Measurements from ENCODE around the gene GGT6.

GGT6 gene

GRCh38 chr17:4514779-4515178 is 45.6 kb downstream of the GGT6 start:
- H3K27ac ChIP-seq (ENCODE audit: low read depth, low read length), result no peak overlapping the region
- no peaks in the 10 kb centered on the region for H3K4me1 ChIP-seq (ENCODE audit: control insufficient read depth, insufficient read depth, low read length)

GRCh38 chr17:4514206-4514605 is 46.2 kb downstream of the GGT6 start:
- no peaks in the 10 kb centered on the region for H3K4me1 ChIP-seq (ENCODE audit: control insufficient read depth, insufficient read depth, low read length)
- H3K27ac ChIP-seq (ENCODE audit: low read depth, low read length), result no peak overlapping the region
- H3K27me3 ChIP-seq (ENCODE audit: control insufficient read depth, insufficient read depth, low read length), result no peaks in the 10 kb centered on the region
- no peak overlapping the region for H3K4me3 ChIP-seq (ENCODE audit: low read length)
- no peak overlapping the region for H3K9ac ChIP-seq (ENCODE audit: low read length)
- no peaks in the 10 kb centered on the region for H3K36me3 ChIP-seq (ENCODE audit: control insufficient read depth, insufficient read depth, low read length)

More at GRCh38 chr17:4514779-4515178, 45.6 kb downstream of the GGT6 start:
- Histone ChIP-seq H3K9ac (ENCODE audit: low read length) (no peak overlapping the region), H3K36me3 (ENCODE audit: control insufficient read depth, insufficient read depth, low read length) (no peaks in the 10 kb centered on the region), H3K4me3 (ENCODE audit: low read length) (no peak overlapping the region), H3K27me3 (ENCODE audit: control insufficient read depth, insufficient read depth, low read length) (no peaks in the 10 kb centered on the region)

- Histone ChIP-seq H3K27me3 (ENCODE audit: control insufficient read depth, insufficient read depth, low read length) (no peaks in the 10 kb centered on the region), H3K9ac (ENCODE audit: low read length) (no peak overlapping the region), H3K27ac (ENCODE audit: low read depth, low read length) (no peak overlapping the region)
These were observed 47.0 kb downstream of the GGT6 start for GRCh38 chr17:4513113-4514032.

GRCh38 chr17:4512156-4513112 is 47.9 kb downstream of the GGT6 start:
- Histone ChIP-seq H3K4me3 (ENCODE audit: low read length) (no peak overlapping the region), H3K27ac (ENCODE audit: low read depth, low read length) (no peak overlapping the region), H3K4me1 (ENCODE audit: control insufficient read depth, insufficient read depth, low read length) (no peaks in the 10 kb centered on the region), H3K9ac (ENCODE audit: low read length) (no peak overlapping the region), H3K36me3 (ENCODE audit: control insufficient read depth, insufficient read depth, low read length) (no peaks in the 10 kb centered on the region), H3K27me3 (ENCODE audit: control insufficient read depth, insufficient read depth, low read length) (no peaks in the 10 kb centered on the region)

More at GRCh38 chr17:4513113-4514032, 47.0 kb downstream of the GGT6 start:
- Histone ChIP-seq H3K4me3 (ENCODE audit: low read length) (no peak overlapping the region), H3K4me1 (ENCODE audit: control insufficient read depth, insufficient read depth, low read length) (no peaks in the 10 kb centered on the region), H3K36me3 (ENCODE audit: control insufficient read depth, insufficient read depth, low read length) (no peaks in the 10 kb centered on the region)

GRCh38 chr17:4511199-4511932 is 49.0 kb downstream of the GGT6 start:
- no peaks in the 10 kb centered on the region for H3K4me1 ChIP-seq (ENCODE audit: control insufficient read depth, insufficient read depth, low read length)
- no peak overlapping the region for H3K27ac ChIP-seq (ENCODE audit: low read depth, low read length)
- H3K9ac ChIP-seq (ENCODE audit: low read length), result no peak overlapping the region
- H3K36me3 ChIP-seq (ENCODE audit: control insufficient read depth, insufficient read depth, low read length), result no peaks in the 10 kb centered on the region
- no peak overlapping the region for H3K4me3 ChIP-seq (ENCODE audit: low read length)
- H3K27me3 ChIP-seq (ENCODE audit: control insufficient read depth, insufficient read depth, low read length), result no peaks in the 10 kb centered on the region

- no peaks in the 10 kb centered on the region for H3K4me1 ChIP-seq (ENCODE audit: control insufficient read depth, insufficient read depth, low read length)
- H3K27me3 ChIP-seq (ENCODE audit: control insufficient read depth, insufficient read depth, low read length), result no peaks in the 10 kb centered on the region
- no peak overlapping the region for H3K27ac ChIP-seq (ENCODE audit: low read depth, low read length)
- no peaks in the 10 kb centered on the region for H3K36me3 ChIP-seq (ENCODE audit: control insufficient read depth, insufficient read depth, low read length)
- H3K4me3 ChIP-seq (ENCODE audit: low read length), result no peak overlapping the region
- H3K9ac ChIP-seq (ENCODE audit: low read length), result no peak overlapping the region
These were observed 49.8 kb downstream of the GGT6 start for GRCh38 chr17:4510618-4510941.

- H3K9ac ChIP-seq (ENCODE audit: low read length), result no peak overlapping the region
- no peaks in the 10 kb centered on the region for H3K36me3 ChIP-seq (ENCODE audit: control insufficient read depth, insufficient read depth, low read length)
- no peak overlapping the region for H3K4me3 ChIP-seq (ENCODE audit: low read length)
- H3K27me3 ChIP-seq (ENCODE audit: control insufficient read depth, insufficient read depth, low read length), result no peaks in the 10 kb centered on the region
- no peak overlapping the region for H3K27ac ChIP-seq (ENCODE audit: low read depth, low read length)
- no peaks in the 10 kb centered on the region for H3K4me1 ChIP-seq (ENCODE audit: control insufficient read depth, insufficient read depth, low read length)
These were observed 50.3 kb downstream of the GGT6 start for GRCh38 chr17:4509923-4510617.

- Histone ChIP-seq H3K4me3 (ENCODE audit: low read length) (no peak overlapping the region), H3K4me1 (ENCODE audit: control insufficient read depth, insufficient read depth, low read length) (no peaks in the 10 kb centered on the region), H3K9ac (ENCODE audit: low read length) (no peak overlapping the region), H3K27me3 (ENCODE audit: control insufficient read depth, insufficient read depth, low read length) (no peaks in the 10 kb centered on the region), H3K27ac (ENCODE audit: low read depth, low read length) (no peak overlapping the region), H3K36me3 (ENCODE audit: control insufficient read depth, insufficient read depth, low read length) (no peaks in the 10 kb centered on the region)
These were observed 51.0 kb downstream of the GGT6 start for GRCh38 chr17:4509401-4509800.

GRCh38 chr17:4508207-4508606 is 52.2 kb downstream of the GGT6 start:
- Histone ChIP-seq H3K27me3 (ENCODE audit: control insufficient read depth, insufficient read depth, low read length) (no peaks in the 10 kb centered on the region), H3K36me3 (ENCODE audit: control insufficient read depth, insufficient read depth, low read length) (no peaks in the 10 kb centered on the region), H3K9ac (ENCODE audit: low read length) (no peak overlapping the region), H3K27ac (ENCODE audit: low read depth, low read length) (no peak overlapping the region), H3K4me3 (ENCODE audit: low read length) (no peak overlapping the region), H3K4me1 (ENCODE audit: control insufficient read depth, insufficient read depth, low read length) (no peaks in the 10 kb centered on the region)

- H3K27me3 ChIP-seq (ENCODE audit: control insufficient read depth, insufficient read depth, low read length), result peaks cover 3% of the 10 kb centered on the region
- no peaks in the 10 kb centered on the region for H3K4me1 ChIP-seq (ENCODE audit: control insufficient read depth, insufficient read depth, low read length)
- no peaks in the 10 kb centered on the region for H3K36me3 ChIP-seq (ENCODE audit: control insufficient read depth, insufficient read depth, low read length)
- H3K9ac ChIP-seq (ENCODE audit: low read length), result no peak overlapping the region
- no peak overlapping the region for H3K27ac ChIP-seq (ENCODE audit: low read depth, low read length)
- H3K4me3 ChIP-seq (ENCODE audit: low read length), result no peak overlapping the region
These were observed 52.8 kb downstream of the GGT6 start for GRCh38 chr17:4507361-4508111.
